Suprapubic skin (tissue), 4 donors: ENCODE measurements around the gene SPNS3. TPM values are rescaled to one million over a fixed set of nuclear protein-coding genes. Genes with fewer than 3 reads are reported as not detected.

Experiments used
- DNase-seq, 2 donors: peaks; one replicate each; pipeline ENCODE4 v3.0.0-alpha.2; 2019; ENCODE audit warnings: low spot score in 2 of 2
- H3K27ac ChIP-seq: fragments of 200-600 bp; sonication (generic); one replicate; pipeline ENCODE4 v1.5.1; 2019
- H3K27me3 ChIP-seq: fragments of 200-600 bp; sonication (generic); one replicate; pipeline ENCODE4 v1.5.1; 2019
- H3K36me3 ChIP-seq: fragments of 200-600 bp; sonication (generic); one replicate; pipeline ENCODE4 v1.5.1; 2019
- H3K4me1 ChIP-seq: fragments of 200-600 bp; sonication (generic); one replicate; pipeline ENCODE4 v1.5.1; 2019
- H3K4me3 ChIP-seq: fragments of 200-600 bp; sonication (generic); one replicate; pipeline ENCODE4 v1.5.1; 2019; ENCODE audit warnings: mild to moderate bottlenecking
- H3K9me3 ChIP-seq: fragments of 200-600 bp; sonication (generic); one replicate; pipeline ENCODE4 v1.5.1; 2019
- EP300 ChIP-seq: sonication (generic); formaldehyde crosslinking; IDR thresholded peaks from one replicate; pipeline ENCODE4 v1.6.1; 2017; ENCODE audit warnings: antibody characterized with exemption
- POLR2A ChIP-seq, 2 donors: fragments of 450-650 bp; IDR thresholded peaks; one replicate each; pipeline ENCODE4 v1.6.1; 2017; ENCODE audit warnings: antibody characterized with exemption in 2 of 2, mild to moderate bottlenecking in 2 of 2, moderate library complexity in 2 of 2
- POLR2AphosphoS5 ChIP-seq, 3 donors: sonication (generic); formaldehyde crosslinking; IDR thresholded peaks; one replicate each; pipeline ENCODE4 v1.6.1; 2017; ENCODE audit warnings: antibody characterized with exemption in 3 of 3
- WGBS: methylation state at CpG from one replicate; pipeline ENCODE4 v1.1.5; 2018; 5-methylcytosine and 5-hydroxymethylcytosine counted together
- total RNA-seq, 4 donors: library from RNA; depleted of rRNA; stranded (reverse); fragments of >200 nt; gene quantifications; one replicate each; pipeline ENCODE4 v1.1.0, GENCODE V29; 2016
- TF ChIP-seq, protein P1 (sequence below), 2 donors: fragments of 200-600 bp in 1 of 2; fragments of 450-650 bp in 1 of 2; sonication (generic) in 1 of 2; IDR thresholded peaks; one replicate each; pipeline ENCODE4 v1.5.1; 2016 to 2019; ENCODE audit warnings: antibody characterized with exemption in 2 of 2, mild to moderate bottlenecking in 1 of 2, moderate library complexity in 1 of 2

Gene SPNS3
- total RNA-seq, 4 donors from 2014 or later, result 0.72 TPM; not detected in 3

DNA sequence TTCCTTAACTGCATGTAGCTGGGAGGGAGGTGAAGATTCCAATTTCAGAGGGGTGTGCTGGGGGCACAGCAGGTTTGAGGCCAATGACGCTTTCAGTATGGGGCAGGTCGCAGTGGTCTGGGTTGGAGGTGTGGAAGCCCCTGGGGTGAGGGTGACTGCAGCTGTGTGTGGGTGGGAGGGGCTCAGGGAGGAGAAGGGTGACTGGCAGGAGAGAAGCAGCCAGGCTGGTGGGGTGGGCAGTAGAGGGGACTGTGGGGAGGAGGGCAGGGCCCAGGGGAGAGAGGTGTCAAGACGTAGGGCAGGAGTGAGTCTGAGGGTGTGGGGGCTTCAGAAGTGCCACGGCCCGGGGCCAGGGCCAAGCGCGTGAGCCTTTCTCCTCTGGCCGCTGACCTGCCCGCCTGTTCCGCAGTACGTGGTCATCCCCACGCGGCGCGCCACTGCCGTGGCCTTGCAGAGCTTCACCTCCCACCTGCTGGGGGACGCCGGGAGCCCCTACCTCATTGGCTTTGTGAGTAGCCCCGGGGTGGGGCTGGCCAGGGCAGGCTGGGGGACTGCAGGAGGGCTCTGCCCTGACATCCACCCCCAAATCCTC, 102.0 kb downstream of the SPNS3 start:
- Histone ChIP-seq H3K4me3 (peak overlapping the region; percentile 10), H3K36me3 (peaks cover 31% of the 10 kb centered on the region), H3K27ac (peak overlapping the region; percentile 56), H3K4me1 (peaks cover 64% of the 10 kb centered on the region), H3K27me3 (no peaks in the 10 kb centered on the region), H3K9me3 (no peaks in the 10 kb centered on the region)
- TF ChIP-seq, protein P1, sequence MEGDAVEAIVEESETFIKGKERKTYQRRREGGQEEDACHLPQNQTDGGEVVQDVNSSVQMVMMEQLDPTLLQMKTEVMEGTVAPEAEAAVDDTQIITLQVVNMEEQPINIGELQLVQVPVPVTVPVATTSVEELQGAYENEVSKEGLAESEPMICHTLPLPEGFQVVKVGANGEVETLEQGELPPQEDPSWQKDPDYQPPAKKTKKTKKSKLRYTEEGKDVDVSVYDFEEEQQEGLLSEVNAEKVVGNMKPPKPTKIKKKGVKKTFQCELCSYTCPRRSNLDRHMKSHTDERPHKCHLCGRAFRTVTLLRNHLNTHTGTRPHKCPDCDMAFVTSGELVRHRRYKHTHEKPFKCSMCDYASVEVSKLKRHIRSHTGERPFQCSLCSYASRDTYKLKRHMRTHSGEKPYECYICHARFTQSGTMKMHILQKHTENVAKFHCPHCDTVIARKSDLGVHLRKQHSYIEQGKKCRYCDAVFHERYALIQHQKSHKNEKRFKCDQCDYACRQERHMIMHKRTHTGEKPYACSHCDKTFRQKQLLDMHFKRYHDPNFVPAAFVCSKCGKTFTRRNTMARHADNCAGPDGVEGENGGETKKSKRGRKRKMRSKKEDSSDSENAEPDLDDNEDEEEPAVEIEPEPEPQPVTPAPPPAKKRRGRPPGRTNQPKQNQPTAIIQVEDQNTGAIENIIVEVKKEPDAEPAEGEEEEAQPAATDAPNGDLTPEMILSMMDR (IDR thresholded peaks at IDR 0.05), result no peak
- TF ChIP-seq POLR2A (IDR thresholded peaks at IDR 0.05) (no peak), EP300 (no peak), POLR2AphosphoS5 (IDR thresholded peaks at IDR 0.05) (no peak)
- 77% methylated on average over 17 of the region's 19 CpGs for WGBS
- no peak for DNase-seq

DNA sequence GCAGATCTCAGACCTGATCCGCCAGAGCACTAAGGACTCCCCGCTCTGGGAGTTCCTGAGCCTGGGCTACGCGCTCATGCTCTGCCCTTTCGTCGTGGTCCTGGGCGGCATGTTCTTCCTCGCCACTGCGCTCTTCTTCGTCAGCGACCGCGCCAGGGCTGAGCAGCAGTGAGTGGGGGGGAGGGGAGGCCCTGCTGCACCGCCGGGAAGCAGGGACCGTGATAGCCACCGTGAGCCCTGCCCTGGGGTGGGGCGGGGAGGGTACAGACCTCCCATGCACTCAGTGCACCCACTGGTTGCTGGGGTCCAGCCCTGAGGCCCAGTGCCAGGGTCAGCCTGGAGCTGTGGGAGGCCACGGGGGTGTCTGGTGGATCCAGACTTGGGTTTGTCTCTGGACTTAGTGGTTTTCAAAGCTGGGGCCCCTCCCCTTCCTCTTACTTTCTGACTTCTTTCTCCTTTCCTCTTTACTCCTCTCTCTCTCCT, 102.6 kb downstream of the SPNS3 start:
- DNase-seq, result no peak
- peaks cover 36% of the 10 kb centered on the region for H3K36me3 ChIP-seq
- H3K27me3 ChIP-seq, result no peaks in the 10 kb centered on the region
- TF ChIP-seq, protein P1 (IDR thresholded peaks at IDR 0.05), result no peak
- no peak for TF ChIP-seq EP300
- TF ChIP-seq POLR2AphosphoS5 (IDR thresholded peaks at IDR 0.05), result no peak
- TF ChIP-seq POLR2A (IDR thresholded peaks at IDR 0.05), result no peak
- peak overlapping the region; percentile 10 for H3K4me3 ChIP-seq
- H3K4me1 ChIP-seq, result peaks cover 70% of the 10 kb centered on the region
- no peaks in the 10 kb centered on the region for H3K9me3 ChIP-seq
- WGBS, result 50% methylated on average over 19 of the region's 19 CpGs
- peak overlapping the region; percentile 56 for H3K27ac ChIP-seq

DNA sequence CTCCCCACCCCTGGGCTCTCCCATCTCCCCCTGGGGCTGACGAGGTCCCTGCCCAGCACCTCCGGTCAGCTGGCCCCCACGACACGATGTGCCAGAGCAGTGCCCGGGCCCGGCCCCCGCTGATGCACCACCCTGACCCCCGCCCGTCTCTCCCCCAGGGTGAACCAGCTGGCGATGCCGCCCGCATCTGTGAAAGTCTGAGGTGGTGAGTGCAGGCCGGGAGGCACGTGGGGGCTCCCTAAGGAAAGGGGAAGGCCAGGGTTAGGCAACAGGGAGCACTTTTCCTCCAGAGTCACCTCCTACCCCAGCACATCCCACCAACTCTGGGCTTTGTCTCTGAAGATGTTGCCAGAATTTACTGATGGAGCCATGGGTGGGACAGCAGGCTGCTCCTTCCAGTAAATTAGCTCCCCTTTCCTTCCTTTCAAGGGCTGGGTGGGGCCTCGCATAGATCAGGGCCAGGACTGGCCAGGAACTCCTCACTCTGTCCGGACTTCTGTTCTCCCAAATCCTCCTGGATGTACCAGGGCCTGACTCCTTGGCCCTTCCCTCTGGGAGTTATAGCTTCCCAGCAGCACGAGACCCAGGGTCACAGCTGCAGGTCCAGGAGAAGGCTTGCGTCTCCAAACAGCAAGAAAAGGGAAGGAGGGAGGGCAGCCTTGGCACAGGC, 103.1 kb downstream of the SPNS3 start:
- Histone ChIP-seq H3K4me1 (peaks cover 75% of the 10 kb centered on the region), H3K9me3 (no peaks in the 10 kb centered on the region), H3K4me3 (peak overlapping the region; percentile 10), H3K27me3 (no peaks in the 10 kb centered on the region), H3K27ac (peak overlapping the region; percentile 56), H3K36me3 (peaks cover 42% of the 10 kb centered on the region)
- WGBS, result 21% methylated on average over 7 of the region's 18 CpGs
- DNase-seq, result no peak
- no peak for TF ChIP-seq POLR2AphosphoS5 (IDR thresholded peaks at IDR 0.05)

Other genes with a start within 250 kb of the SPNS3 start
- gene ANKFY1, start 170.0 kb upstream of the SPNS3 start, total RNA-seq, result 10 to 100 TPM; 25.6 to 70.6 (median 44.9) TPM
- gene UBE2G1, start 67.3 kb upstream of the SPNS3 start, total RNA-seq, result 10 to 100 TPM; 53.4 to 75.4 (median 67.4) TPM
- 10 to 100 TPM; 25.1 to 76.3 (median 49.6) TPM for gene SPNS2, start 64.9 kb downstream of the SPNS3 start, total RNA-seq
- 100 to 1,000 TPM in 1 of 4 donors, 10 to 100 TPM in 3; 73.4 to 127 (median 83.8) TPM for gene MYBBP1A, start 121.4 kb downstream of the SPNS3 start, total RNA-seq
- 100 to 1,000 TPM in 3 of 4 donors, 10 to 100 TPM in 1; 64.6 to 187 (median 134) TPM for gene GGT6, start 126.6 kb downstream of the SPNS3 start, total RNA-seq
- gene SMTNL2, start 150.6 kb downstream of the SPNS3 start, total RNA-seq, result 1 to 10 TPM in 1 of 4 donors, under 1 TPM in 2, not detected in 1; 0.64 to 1.3 (median 0.81) TPM
- 1 to 10 TPM in 1 of 4 donors, under 1 TPM in 3; 0.15 to 1.5 (median 0.36) TPM for gene ALOX15, start 207.7 kb downstream of the SPNS3 start, total RNA-seq